DND-41 (cell line): ENCODE results near the gene CDC42EP1.

Source experiments
- EZH2 ChIP-seq: IDR thresholded peaks from 3 replicates; pipeline ENCODE4 v1.6.1; 2012; ENCODE audit warnings: borderline replicate concordance, low read depth, mild to moderate bottlenecking, moderate library complexity, low read length, inconsistent platforms; ENCODE audit not compliant: severe bottlenecking
- TF ChIP-seq, protein P1 (sequence below): IDR thresholded peaks from 2 replicates; pipeline ENCODE4 v1.5.1; 2012; ENCODE audit warnings: borderline replicate concordance, low read length, moderate library complexity, mild to moderate bottlenecking; ENCODE audit not compliant: poor library complexity, severe bottlenecking; ENCODE audit errors: extremely low read depth

DNA sequence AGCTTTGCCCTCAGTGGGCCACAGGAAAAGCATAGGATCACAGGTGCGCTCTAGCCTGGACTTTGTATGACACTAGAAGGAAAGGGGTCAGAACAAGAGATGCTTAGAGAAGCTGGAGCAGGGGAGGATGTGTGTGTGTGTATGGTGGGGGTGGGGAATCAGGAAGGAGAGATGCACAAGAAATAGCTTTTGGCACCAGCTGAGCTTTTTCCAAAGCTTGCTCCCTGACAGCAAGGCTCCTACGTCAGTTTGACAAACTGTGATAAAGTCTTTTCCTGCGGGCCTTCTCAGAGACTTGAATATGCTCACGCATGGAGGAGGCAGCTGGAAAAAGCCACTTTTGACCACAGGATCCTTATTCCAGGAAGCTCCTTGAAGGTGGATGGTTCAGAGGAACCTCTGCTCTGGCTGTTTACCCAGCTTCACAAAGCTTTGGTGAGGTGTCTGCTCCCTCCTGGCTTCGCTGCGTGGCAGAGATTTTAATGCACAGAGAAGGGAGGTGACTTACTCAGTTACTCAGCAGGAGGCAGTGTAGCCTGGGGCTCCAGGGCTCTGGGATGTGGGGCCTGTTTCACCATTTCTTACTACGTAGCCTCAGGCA lies 3.9 kb downstream of the CDC42EP1 start:
- TF ChIP-seq, protein P1, sequence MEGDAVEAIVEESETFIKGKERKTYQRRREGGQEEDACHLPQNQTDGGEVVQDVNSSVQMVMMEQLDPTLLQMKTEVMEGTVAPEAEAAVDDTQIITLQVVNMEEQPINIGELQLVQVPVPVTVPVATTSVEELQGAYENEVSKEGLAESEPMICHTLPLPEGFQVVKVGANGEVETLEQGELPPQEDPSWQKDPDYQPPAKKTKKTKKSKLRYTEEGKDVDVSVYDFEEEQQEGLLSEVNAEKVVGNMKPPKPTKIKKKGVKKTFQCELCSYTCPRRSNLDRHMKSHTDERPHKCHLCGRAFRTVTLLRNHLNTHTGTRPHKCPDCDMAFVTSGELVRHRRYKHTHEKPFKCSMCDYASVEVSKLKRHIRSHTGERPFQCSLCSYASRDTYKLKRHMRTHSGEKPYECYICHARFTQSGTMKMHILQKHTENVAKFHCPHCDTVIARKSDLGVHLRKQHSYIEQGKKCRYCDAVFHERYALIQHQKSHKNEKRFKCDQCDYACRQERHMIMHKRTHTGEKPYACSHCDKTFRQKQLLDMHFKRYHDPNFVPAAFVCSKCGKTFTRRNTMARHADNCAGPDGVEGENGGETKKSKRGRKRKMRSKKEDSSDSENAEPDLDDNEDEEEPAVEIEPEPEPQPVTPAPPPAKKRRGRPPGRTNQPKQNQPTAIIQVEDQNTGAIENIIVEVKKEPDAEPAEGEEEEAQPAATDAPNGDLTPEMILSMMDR: no peak
- TF ChIP-seq EZH2: no peak
